Measurements from ENCODE around the gene MED29. TPM values are rescaled to one million over a fixed set of nuclear protein-coding genes. Genes with fewer than 3 reads are reported as not detected.

Gene MED29
- 10 to 100 TPM; 41.5 to 48.2 (median 43.1) TPM for polyA plus RNA-seq (ENCODE audit: insufficient read length in 4 of 4)

- peak; percentile 96 to 100 (median 99) for DNase-seq (ENCODE audit: low read depth in 4 of 4, low spot score in 3 of 4)
Observed at GRCh38 chr19:39390751-39391437, at the start of gene MED29, which contains the start of gene PAF1. MED29 (plus strand) TSS chr19:39391378; CDS start chr19:39391423, 45 bp downstream. PAF1 (minus strand) TSS chr19:39391106; CDS start chr19:39390864, 242 bp downstream.

- DNase-seq (ENCODE audit: low read depth in 4 of 4, low spot score in 3 of 4) = peak; percentile 90 to 95 (median 95)
Observed at GRCh38 chr19:39341719-39342604, 49.2 kb upstream of the MED29 start, which contains the start of gene SAMD4B. SAMD4B (plus strand) TSS chr19:39342421; CDS start chr19:39356894, 14,473 bp downstream.

- no peak for DNase-seq (ENCODE audit: low read depth in 4 of 4, low spot score in 3 of 4)
Observed at GRCh38 chr19:39342647-39343305, 48.4 kb upstream of the MED29 start.

- no peak for DNase-seq (ENCODE audit: low read depth in 4 of 4, low spot score in 3 of 4)
Observed at GRCh38 chr19:39345956-39346355, 45.2 kb upstream of the MED29 start.

GRCh38 chr19:39347332-39348164, 43.6 kb upstream of the MED29 start:
- DNase-seq (ENCODE audit: low read depth in 4 of 4, low spot score in 3 of 4) = no peak

GRCh38 chr19:39349326-39349725, 41.9 kb upstream of the MED29 start:
- DNase-seq (ENCODE audit: low read depth in 4 of 4, low spot score in 3 of 4) = no peak

- DNase-seq (ENCODE audit: low read depth in 4 of 4, low spot score in 3 of 4) = no peak
Observed at GRCh38 chr19:39350156-39350555, 41.0 kb upstream of the MED29 start.

GRCh38 chr19:39351537-39352064, 39.6 kb upstream of the MED29 start:
- DNase-seq (ENCODE audit: low read depth in 4 of 4, low spot score in 3 of 4) = no peak

GRCh38 chr19:39352381-39353255, 38.6 kb upstream of the MED29 start:
- DNase-seq (ENCODE audit: low read depth in 4 of 4, low spot score in 3 of 4) = no peak

- DNase-seq (ENCODE audit: low read depth in 4 of 4, low spot score in 3 of 4) = no peak
Observed at GRCh38 chr19:39355253-39355652, 35.9 kb upstream of the MED29 start.

- DNase-seq (ENCODE audit: low read depth in 4 of 4, low spot score in 3 of 4) = no peak
Observed at GRCh38 chr19:39356073-39356472, 35.1 kb upstream of the MED29 start.

GRCh38 chr19:39356647-39357046, 34.5 kb upstream of the MED29 start:
- DNase-seq (ENCODE audit: low read depth in 4 of 4, low spot score in 3 of 4) = no peak

GRCh38 chr19:39359026-39359425, 32.2 kb upstream of the MED29 start:
- no peak for DNase-seq (ENCODE audit: low read depth in 4 of 4, low spot score in 3 of 4)

- DNase-seq (ENCODE audit: low read depth in 4 of 4, low spot score in 3 of 4) = no peak
Observed at GRCh38 chr19:39360599-39360998, 30.6 kb upstream of the MED29 start.

GRCh38 chr19:39362682-39363657, 28.2 kb upstream of the MED29 start:
- DNase-seq (ENCODE audit: low read depth in 4 of 4, low spot score in 3 of 4) = no peak

GRCh38 chr19:39363901-39364457, 27.2 kb upstream of the MED29 start:
- no peak for DNase-seq (ENCODE audit: low read depth in 4 of 4, low spot score in 3 of 4)

- no peak for DNase-seq (ENCODE audit: low read depth in 4 of 4, low spot score in 3 of 4)
Observed at GRCh38 chr19:39365531-39365930, 25.6 kb upstream of the MED29 start.
